T-helper 17 cell (primary cell): Measurements from ENCODE around the gene COL13A1. TPM values are rescaled to one million over a fixed set of nuclear protein-coding genes. Genes with fewer than 3 reads are reported as not detected.

ENCODE experiments used
- ATAC-seq: fragments of 150-1000 bp; cut with Tn5 transposase; 2 replicates; pipeline ENCODE4 v1.10.0; 2021; ENCODE audit warnings: mild to moderate bottlenecking, moderate library complexity
- DNase-seq, 3 donors: peaks; one replicate each; pipeline versions ENCODE4 v3.0.0 to v3.0.0-alpha.2; 2020 to 2021
- H3K9me3 ChIP-seq: one replicate; pipeline ENCODE4 v1.7.0; 2013; ENCODE audit warnings: low read length, mild to moderate bottlenecking; ENCODE audit not compliant: control insufficient read depth, poor library complexity, severe bottlenecking
- H3K27ac Mint-ChIP-seq: one replicate; pipeline ENCODE4 v1.8.0; 2022; ENCODE audit warnings: mild to moderate bottlenecking, moderate library complexity, mixed read lengths
- H3K27me3 Mint-ChIP-seq: one replicate; pipeline ENCODE4 v1.8.0; 2022; ENCODE audit warnings: mixed read lengths
- H3K36me3 Mint-ChIP-seq: one replicate; pipeline ENCODE4 v1.8.0; 2022; ENCODE audit warnings: low read depth, mixed read lengths
- H3K4me1 Mint-ChIP-seq: one replicate; pipeline ENCODE4 v1.8.0; 2022; ENCODE audit warnings: mild to moderate bottlenecking, mixed read lengths
- H3K4me3 Mint-ChIP-seq: one replicate; pipeline ENCODE4 v1.8.0; 2022; ENCODE audit warnings: mild to moderate bottlenecking, moderate library complexity, mixed read lengths
- total RNA-seq, 4 donors: library from RNA in 2 of 4; stranded (reverse) in 2 of 4; gene quantifications; one replicate each; pipeline ENCODE4 v1.2.3 and lab custom pipeline; 2022 to 2026

The COL13A1 gene
- total RNA-seq, 2 donors from 2014 or later, result not detected

DNA sequence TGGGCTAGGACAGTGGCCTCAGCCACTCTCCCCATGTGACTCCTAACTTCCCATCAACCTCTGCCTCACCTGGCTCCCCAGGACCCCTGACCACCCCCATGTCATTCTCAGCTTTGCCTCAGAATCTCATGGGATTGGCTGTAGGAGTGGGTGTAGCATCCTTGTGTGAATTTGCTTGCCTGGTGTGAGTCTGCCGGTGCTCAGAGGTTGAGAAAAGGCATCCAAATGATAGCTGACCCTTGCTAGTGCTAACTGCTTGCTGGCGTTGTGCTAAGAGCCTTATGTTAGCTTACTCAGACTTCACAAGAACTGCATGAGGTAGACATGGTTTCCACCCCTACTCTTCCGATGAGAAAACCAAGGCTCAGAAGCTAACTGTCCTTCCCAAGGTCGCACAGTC, 74.2 kb downstream of the COL13A1 start:
- no peak for ATAC-seq
- Mint-ChIP-seq H3K4me3 (no peak overlapping the region), H3K36me3 (no peaks in the 10 kb centered on the region), H3K27me3 (peaks cover 46% of the 10 kb centered on the region), H3K4me1 (peaks cover 2% of the 10 kb centered on the region), H3K27ac (no peak overlapping the region)
- H3K9me3 ChIP-seq, result no peaks in the 10 kb centered on the region
- no peak for DNase-seq

DNA sequence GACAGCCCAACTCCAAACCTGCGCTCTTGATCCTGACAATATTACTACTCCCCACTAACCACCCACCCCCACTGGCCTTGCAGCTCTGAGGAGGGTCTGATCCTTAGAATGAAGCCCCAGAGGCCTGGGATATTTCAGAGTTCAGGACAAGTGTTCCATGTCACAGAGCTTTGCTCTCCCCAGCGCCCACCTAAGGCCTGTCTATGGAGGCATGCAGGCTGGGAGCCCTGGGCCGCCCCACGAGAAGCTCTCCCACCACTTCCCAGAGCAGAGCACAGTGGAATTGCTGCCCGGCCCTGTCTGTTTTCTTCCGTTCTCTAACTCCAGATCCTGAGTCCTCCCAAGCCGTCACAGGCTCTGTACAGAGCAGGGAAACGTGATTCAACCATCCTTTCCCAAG, 74.6 kb downstream of the COL13A1 start:
- peaks cover 2% of the 10 kb centered on the region for H3K4me1 Mint-ChIP-seq
- H3K27me3 Mint-ChIP-seq, result peaks cover 46% of the 10 kb centered on the region
- H3K36me3 Mint-ChIP-seq, result peaks cover 2% of the 10 kb centered on the region
- no peaks in the 10 kb centered on the region for H3K9me3 ChIP-seq
- DNase-seq (no peak), ATAC-seq (no peak)
- no peak overlapping the region for H3K27ac Mint-ChIP-seq
- no peak overlapping the region for H3K4me3 Mint-ChIP-seq

DNA sequence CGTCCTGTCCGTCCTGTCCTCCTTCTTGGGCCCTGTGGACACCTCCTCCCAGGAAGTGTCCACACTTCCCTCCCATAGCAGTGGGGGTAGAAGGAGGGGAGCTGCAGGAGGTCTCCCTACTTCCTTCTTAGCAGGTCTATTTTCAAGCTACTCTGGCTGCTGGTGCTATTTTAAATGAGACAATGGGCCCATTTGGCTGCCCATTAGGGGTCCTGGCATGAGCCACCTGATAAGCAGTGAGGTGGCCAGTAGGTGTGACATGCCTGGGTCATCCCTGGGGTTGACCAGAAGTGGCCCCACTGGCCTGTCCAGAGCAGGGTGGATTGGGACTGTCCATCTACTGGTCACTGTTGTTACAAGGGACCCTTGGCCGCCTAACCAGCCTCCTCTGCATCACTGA, 75.2 kb downstream of the COL13A1 start:
- H3K27ac Mint-ChIP-seq, result no peak overlapping the region
- H3K27me3 Mint-ChIP-seq, result peaks cover 44% of the 10 kb centered on the region
- H3K9me3 ChIP-seq, result no peaks in the 10 kb centered on the region
- no peak for DNase-seq
- no peak overlapping the region for H3K4me3 Mint-ChIP-seq
- ATAC-seq, result no peak
- H3K4me1 Mint-ChIP-seq, result peaks cover 2% of the 10 kb centered on the region
- peaks cover 3% of the 10 kb centered on the region for H3K36me3 Mint-ChIP-seq

- peak overlapping the region; percentile 34 for H3K27ac Mint-ChIP-seq
- ATAC-seq, result no peak
- no peak overlapping the region for H3K4me3 Mint-ChIP-seq
- no peaks in the 10 kb centered on the region for H3K9me3 ChIP-seq
- H3K27me3 Mint-ChIP-seq, result peaks cover 45% of the 10 kb centered on the region
- peaks cover 2% of the 10 kb centered on the region for H3K4me1 Mint-ChIP-seq
- DNase-seq, result no peak
- peaks cover 3% of the 10 kb centered on the region for H3K36me3 Mint-ChIP-seq
Observed at GRCh38 chr10:69878038-69878437, 76.3 kb downstream of the COL13A1 start.

- no peak overlapping the region for H3K27ac Mint-ChIP-seq
- peaks cover 4% of the 10 kb centered on the region for H3K4me1 Mint-ChIP-seq
- ATAC-seq (no peak), DNase-seq (no peak)
- H3K36me3 Mint-ChIP-seq, result peaks cover 9% of the 10 kb centered on the region
- peaks cover 54% of the 10 kb centered on the region for H3K27me3 Mint-ChIP-seq
- H3K9me3 ChIP-seq, result no peaks in the 10 kb centered on the region
- H3K4me3 Mint-ChIP-seq, result no peak overlapping the region
Observed at GRCh38 chr10:69878951-69879350, 77.2 kb downstream of the COL13A1 start.

DNA sequence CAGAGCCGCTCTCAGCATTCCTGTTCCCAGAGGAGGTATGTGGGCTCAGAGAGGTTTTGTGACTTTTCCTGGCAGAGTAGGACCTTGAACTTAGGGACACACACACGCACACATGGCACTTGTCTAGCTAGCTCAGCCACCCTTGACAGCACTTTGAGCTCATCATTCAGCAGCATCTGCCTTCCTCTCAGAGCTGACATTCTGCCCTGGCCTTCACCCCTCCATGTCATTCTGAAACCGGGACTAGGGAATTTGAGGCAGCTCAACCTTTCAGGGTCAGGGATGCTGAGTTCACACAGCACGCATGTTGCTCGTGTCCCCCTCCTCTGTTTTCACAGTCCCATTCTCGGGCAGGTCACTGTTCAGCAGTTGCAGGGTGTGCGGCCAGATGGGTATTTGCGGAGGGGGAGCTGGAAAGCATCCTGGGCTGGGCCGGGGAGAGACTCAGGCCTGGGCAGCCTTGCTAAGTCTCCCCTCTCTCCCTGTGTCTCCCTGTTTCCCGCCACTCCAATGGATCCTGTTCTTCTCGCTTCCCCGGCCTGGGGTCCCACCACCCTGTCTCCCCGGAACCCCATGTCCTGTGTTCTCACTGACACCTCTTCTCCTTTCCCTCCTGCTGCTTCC, 78.0 kb downstream of the COL13A1 start:
- Mint-ChIP-seq H3K4me1 (peaks cover 4% of the 10 kb centered on the region), H3K4me3 (no peak overlapping the region), H3K27ac (no peak overlapping the region), H3K36me3 (peaks cover 9% of the 10 kb centered on the region), H3K27me3 (peaks cover 57% of the 10 kb centered on the region)
- no peaks in the 10 kb centered on the region for H3K9me3 ChIP-seq
- DNase-seq (no peak), ATAC-seq (no peak)

DNA sequence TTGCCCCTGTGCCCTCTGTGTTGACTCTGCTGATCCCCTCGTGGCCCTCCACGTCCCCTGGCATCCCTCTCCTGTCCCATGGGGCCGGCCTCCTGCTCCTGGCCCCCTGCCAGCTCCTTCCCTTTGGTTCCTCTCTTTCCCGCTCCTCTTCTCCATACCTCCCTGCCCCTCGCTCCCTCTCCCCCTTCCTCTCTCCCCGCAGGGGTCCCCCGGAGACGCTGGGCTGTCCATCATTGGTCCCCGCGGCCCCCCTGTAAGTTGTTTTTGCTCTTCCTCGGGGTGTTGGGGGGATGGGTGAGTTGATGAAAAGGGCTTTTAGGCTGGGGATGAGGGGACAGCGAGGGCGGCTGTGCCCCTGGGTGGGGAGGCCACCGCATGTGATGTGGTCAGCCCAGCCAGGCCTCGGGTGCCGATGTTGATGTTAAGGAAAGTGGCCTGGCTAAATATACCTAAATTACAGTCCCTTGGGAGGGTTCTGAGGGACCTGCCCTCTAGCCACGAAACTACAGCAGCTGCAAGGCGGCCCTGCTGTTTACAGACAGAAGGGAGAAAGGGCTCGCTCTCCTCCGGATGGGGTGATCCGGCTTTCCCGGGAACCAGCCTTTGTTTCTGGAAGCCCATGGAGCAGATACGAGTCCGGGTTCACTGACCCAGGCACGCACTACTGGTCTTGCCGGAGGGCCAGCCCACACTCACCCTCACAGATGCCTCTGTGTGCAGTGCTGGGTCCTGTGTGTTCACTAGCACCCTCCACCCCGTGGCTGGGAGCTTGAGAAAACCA, 78.8 kb downstream of the COL13A1 start:
- H3K36me3 Mint-ChIP-seq, result peaks cover 9% of the 10 kb centered on the region

DNA sequence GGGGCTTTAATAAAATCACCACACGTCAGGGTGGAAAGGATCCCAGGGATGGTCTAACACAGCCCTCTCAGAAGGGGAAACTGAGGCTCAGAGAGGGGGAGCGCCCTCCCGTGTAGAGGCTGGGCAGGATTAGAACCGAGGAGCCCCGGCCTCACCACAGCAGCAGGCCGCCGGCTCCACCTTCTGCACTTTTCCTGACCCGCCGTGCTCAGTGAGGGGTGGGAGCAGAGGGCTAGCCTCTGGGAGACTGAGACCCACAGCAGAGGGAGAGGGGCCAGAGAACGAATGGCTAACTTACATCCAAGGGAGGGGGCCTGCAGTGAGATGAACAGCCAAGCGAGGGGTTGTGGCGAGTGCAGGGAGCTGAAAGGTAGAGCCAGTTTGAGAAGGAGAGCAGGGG, 79.5 kb downstream of the COL13A1 start:
- peaks cover 9% of the 10 kb centered on the region for H3K36me3 Mint-ChIP-seq
- no peak overlapping the region for H3K4me3 Mint-ChIP-seq
- H3K27me3 Mint-ChIP-seq, result peaks cover 57% of the 10 kb centered on the region
- peaks cover 6% of the 10 kb centered on the region for H3K4me1 Mint-ChIP-seq
- no peak for ATAC-seq
- no peaks in the 10 kb centered on the region for H3K9me3 ChIP-seq
- DNase-seq, result no peak
- peak overlapping the region; percentile 16 for H3K27ac Mint-ChIP-seq

More for the DNA sequence above, 78.8 kb downstream of the COL13A1 start:
- H3K4me3 Mint-ChIP-seq, result no peak overlapping the region
- H3K4me1 Mint-ChIP-seq, result peaks cover 6% of the 10 kb centered on the region
- no peak for ATAC-seq
- H3K27ac Mint-ChIP-seq, result peak overlapping the region; percentile 16
- peaks cover 57% of the 10 kb centered on the region for H3K27me3 Mint-ChIP-seq
- DNase-seq, result no peak
- H3K9me3 ChIP-seq, result no peaks in the 10 kb centered on the region

GRCh38 chr10:69883310-69884023, 81.8 kb downstream of the COL13A1 start:
- Mint-ChIP-seq H3K27ac (peak overlapping the region; percentile 72), H3K36me3 (peaks cover 12% of the 10 kb centered on the region), H3K4me1 (peaks cover 6% of the 10 kb centered on the region), H3K27me3 (peaks cover 49% of the 10 kb centered on the region), H3K4me3 (no peak overlapping the region)
- ATAC-seq, result no peak
- no peak for DNase-seq
- no peaks in the 10 kb centered on the region for H3K9me3 ChIP-seq

DNA sequence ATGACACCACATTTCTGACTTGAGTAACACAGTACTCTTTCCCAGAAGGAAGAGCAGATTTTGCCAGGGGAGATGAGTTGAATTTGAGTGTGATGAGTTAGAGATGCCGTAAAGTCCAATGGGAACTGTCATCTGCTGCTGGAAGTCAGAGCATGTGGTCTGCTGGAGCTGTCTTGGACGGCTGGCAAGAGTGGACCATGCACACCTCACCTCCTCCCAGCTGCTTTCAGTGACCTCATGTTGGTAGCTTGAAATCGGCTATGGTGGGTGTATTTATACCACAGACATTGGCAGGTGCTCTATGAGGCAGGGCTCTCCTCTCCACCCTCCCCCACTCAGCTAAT, 82.3 kb downstream of the COL13A1 start:
- no peak overlapping the region for H3K4me3 Mint-ChIP-seq
- peak overlapping the region; percentile 72 for H3K27ac Mint-ChIP-seq
- no peaks in the 10 kb centered on the region for H3K9me3 ChIP-seq
- H3K27me3 Mint-ChIP-seq, result peaks cover 47% of the 10 kb centered on the region
- H3K4me1 Mint-ChIP-seq, result peaks cover 6% of the 10 kb centered on the region
- ATAC-seq (no peak), DNase-seq (no peak)
- peaks cover 12% of the 10 kb centered on the region for H3K36me3 Mint-ChIP-seq

DNA sequence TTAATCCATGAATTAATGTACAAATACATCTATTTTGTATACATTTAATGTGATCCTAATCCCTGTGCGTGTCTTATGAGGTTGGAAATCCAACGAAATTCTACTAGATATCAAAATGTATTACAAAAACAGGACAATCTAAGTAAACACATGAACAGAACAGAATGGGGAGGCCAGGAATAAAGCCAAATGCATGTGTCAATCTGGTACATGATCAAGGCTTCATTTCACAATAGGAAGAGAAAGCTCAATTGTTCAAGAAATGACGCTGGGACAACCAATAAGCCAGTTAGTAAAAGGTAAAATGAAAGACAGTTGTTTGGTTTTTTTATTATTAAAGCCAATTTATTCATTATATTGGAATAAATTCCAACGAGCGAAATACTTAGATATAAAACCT, 83.0 kb downstream of the COL13A1 start:
- peak overlapping the region; percentile 24 for H3K27ac Mint-ChIP-seq
- peaks cover 40% of the 10 kb centered on the region for H3K27me3 Mint-ChIP-seq
- no peak overlapping the region for H3K4me3 Mint-ChIP-seq
- DNase-seq (no peak), ATAC-seq (no peak)
- H3K9me3 ChIP-seq, result no peaks in the 10 kb centered on the region
- H3K36me3 Mint-ChIP-seq, result peaks cover 12% of the 10 kb centered on the region
- peaks cover 6% of the 10 kb centered on the region for H3K4me1 Mint-ChIP-seq

GRCh38 chr10:69885379-69886013, 83.8 kb downstream of the COL13A1 start:
- H3K9me3 ChIP-seq, result no peaks in the 10 kb centered on the region
- H3K36me3 Mint-ChIP-seq, result peaks cover 12% of the 10 kb centered on the region
- peaks cover 32% of the 10 kb centered on the region for H3K27me3 Mint-ChIP-seq
- no peak overlapping the region for H3K27ac Mint-ChIP-seq
- no peak overlapping the region for H3K4me3 Mint-ChIP-seq
- no peak for ATAC-seq
- no peak for DNase-seq
- peaks cover 4% of the 10 kb centered on the region for H3K4me1 Mint-ChIP-seq

- no peaks in the 10 kb centered on the region for H3K9me3 ChIP-seq
- no peak for ATAC-seq
- Mint-ChIP-seq H3K36me3 (peaks cover 3% of the 10 kb centered on the region), H3K27me3 (peaks cover 6% of the 10 kb centered on the region), H3K4me3 (no peak overlapping the region), H3K27ac (no peak overlapping the region), H3K4me1 (peaks cover 2% of the 10 kb centered on the region)
- no peak for DNase-seq
Observed at GRCh38 chr10:69888882-69889584, 87.3 kb downstream of the COL13A1 start.
